ENCODE results near the gene TRIM17.

Gene TRIM17

DNA sequence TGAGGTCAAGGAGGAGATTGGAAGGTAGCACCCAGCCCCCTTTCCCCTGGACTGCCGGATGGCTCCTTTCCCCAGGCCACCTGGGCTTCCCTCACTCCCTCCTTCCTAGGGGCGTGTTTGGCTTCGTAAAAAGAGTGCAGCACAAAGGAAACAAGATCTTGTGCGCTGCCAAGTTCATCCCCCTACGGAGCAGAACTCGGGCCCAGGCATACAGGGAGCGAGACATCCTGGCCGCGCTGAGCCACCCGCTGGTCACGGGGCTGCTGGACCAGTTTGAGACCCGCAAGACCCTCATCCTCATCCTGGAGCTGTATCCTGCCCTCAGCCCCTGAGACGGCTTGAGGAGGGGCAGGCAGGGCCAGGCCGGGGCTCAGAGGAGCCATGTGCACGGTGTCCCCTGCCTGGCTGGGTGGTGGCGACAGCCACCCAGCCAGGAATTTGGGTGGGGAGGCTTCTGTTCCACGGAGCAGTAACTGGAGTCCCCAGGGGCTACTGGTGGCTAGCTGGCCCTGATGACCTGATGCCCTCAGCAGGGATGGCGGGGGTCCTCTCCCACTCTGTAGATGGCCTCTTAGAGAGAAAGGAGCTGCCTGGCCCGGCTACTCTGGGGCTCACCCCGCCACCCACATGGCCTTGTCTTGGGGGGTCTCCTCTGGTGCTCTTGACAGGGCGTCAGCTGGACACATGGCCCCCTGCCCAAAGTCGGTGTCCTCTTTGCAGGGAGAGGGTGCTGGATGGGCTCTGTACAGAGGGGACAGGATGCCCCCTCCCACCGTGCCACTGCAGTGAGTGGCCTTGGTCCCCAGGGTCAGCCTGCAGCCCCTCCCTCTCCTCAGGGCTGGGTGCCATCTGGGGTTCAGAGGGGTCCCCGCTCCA lies 49.6 kb downstream of the TRIM17 start:
- Histone ChIP-seq H3K9ac (ENCODE audit: low read length) (no peak overlapping the region), H3K4ac (ENCODE audit: low read depth, low read length) (no peak overlapping the region), H2BK120ac (ENCODE audit: low read depth, low read length) (no peak overlapping the region), H3K4me3 (ENCODE audit: low read length) (no peak overlapping the region), H4K8ac (ENCODE audit: low read depth, low read length) (no peak overlapping the region), H3K18ac (ENCODE audit: low read length) (no peak overlapping the region), H3K36me3 (ENCODE audit: control insufficient read depth, insufficient read depth, low read length) (no peaks in the 10 kb centered on the region), H3K79me2 (ENCODE audit: control insufficient read depth, insufficient read depth, low read length) (no peaks in the 10 kb centered on the region), H2BK15ac (replicated peaks; ENCODE audit: low read depth) (no peak overlapping the region), H4K5ac (ENCODE audit: low read length) (no peak overlapping the region), H3K4me1 (ENCODE audit: control insufficient read depth, low read depth, low read length) (no peaks in the 10 kb centered on the region), H3K27ac (ENCODE audit: low read depth, low read length) (no peak overlapping the region), H3K56ac (ENCODE audit: low read length) (no peak overlapping the region), H2BK5ac (ENCODE audit: low read length) (no peak overlapping the region), H3K79me1 (ENCODE audit: low read length) (no peaks in the 10 kb centered on the region), H2AK5ac (ENCODE audit: low read length) (no peak overlapping the region), H3K27me3 (ENCODE audit: insufficient read depth, low read length, poor library complexity) (no peaks in the 10 kb centered on the region), H3K4me2 (ENCODE audit: low read length) (no peak overlapping the region), H3K23ac (ENCODE audit: low read length) (no peak overlapping the region)
- no CpG with 5 or more reads among the region's 24 CpGs for WGBS (ENCODE audit: extremely low coverage, insufficient coverage, low lambda C conversion rate)
- DNase-seq = no peak

DNA sequence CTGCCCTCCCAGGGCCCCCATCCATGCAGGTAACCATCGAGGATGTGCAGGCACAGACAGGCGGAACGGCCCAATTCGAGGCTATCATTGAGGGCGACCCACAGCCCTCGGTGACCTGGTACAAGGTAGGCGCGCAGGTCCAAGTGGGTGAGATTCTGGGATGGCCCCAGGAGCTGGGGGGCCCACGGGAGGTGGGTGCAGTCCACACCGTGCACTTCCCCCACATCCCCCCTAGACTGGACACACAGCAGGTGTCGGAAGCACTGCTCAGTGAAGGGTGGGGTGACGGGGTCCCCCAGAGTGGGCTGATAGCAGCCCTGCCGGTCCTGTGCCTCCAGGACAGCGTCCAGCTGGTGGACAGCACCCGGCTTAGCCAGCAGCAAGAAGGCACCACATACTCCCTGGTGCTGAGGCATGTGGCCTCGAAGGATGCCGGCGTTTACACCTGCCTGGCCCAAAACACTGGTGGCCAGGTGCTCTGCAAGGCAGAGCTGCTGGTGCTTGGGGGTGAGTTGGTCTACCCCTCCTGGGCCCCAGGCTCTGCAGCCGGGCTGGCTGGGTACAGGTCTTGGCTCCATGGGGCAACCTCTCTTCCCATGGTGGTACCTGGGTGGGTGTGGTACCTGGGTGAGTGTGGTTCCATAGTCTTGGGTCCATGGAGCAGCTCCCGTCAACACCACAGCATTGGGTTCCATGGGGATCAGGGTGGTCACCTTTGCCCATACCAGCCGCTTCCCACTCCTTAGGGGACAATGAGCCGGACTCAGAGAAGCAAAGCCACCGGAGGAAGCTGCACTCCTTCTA lies 50.4 kb downstream of the TRIM17 start:
- WGBS (ENCODE audit: extremely low coverage, insufficient coverage, low lambda C conversion rate) = no CpG with 5 or more reads among the region's 23 CpGs
- no peak overlapping the region for H3K4me3 ChIP-seq (ENCODE audit: low read length)
- no peak for DNase-seq

DNA sequence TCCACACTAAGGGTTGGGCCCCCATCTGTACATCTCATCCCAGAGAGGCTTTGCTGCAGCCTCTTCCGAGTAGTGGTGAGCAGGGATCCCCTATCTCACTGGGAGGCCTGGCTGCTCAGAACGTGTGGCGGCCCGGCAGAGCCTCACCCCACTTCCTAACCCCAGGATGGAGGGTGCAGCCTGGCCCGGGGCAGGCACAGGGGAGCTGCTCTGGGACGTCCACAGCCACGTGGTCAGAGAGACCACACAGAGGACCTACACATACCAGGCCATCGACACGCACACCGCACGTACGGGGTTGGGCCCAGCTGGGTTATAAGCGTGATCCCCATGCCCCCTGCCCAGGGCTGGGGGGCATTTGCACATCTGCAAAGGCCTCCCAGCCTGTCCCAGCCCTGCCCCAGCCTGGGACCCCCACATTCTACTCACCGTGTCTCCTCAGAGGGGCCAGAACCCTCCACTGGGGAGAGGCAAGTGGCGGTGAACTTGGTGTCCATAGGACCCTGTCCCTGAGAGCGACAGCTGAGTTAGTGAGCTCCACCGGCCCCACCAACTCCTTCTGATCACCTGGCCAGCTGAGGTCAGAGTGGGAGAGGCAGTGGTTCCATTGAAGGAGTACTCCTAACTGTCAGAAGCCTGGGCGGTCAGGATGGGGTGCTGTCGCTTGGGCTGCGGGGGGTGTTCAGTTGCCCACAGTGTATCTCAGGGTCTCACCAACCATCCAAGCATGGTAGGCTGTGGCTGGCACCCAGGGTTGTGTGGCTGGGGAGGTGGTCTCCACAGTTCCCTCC lies 51.2 kb downstream of the TRIM17 start:
- Histone ChIP-seq H2BK120ac (ENCODE audit: low read depth, low read length) (no peak overlapping the region), H2BK5ac (ENCODE audit: low read length) (no peak overlapping the region), H4K5ac (ENCODE audit: low read length) (no peak overlapping the region), H3K36me3 (ENCODE audit: control insufficient read depth, insufficient read depth, low read length) (no peaks in the 10 kb centered on the region), H3K79me1 (ENCODE audit: low read length) (no peaks in the 10 kb centered on the region), H2BK15ac (replicated peaks; ENCODE audit: low read depth) (no peak overlapping the region), H3K4me2 (ENCODE audit: low read length) (no peak overlapping the region), H3K4me3 (ENCODE audit: low read length) (no peak overlapping the region), H3K27me3 (ENCODE audit: insufficient read depth, low read length, poor library complexity) (no peaks in the 10 kb centered on the region), H3K4ac (ENCODE audit: low read depth, low read length) (no peak overlapping the region), H3K4me1 (ENCODE audit: control insufficient read depth, low read depth, low read length) (no peaks in the 10 kb centered on the region), H3K79me2 (ENCODE audit: control insufficient read depth, insufficient read depth, low read length) (no peaks in the 10 kb centered on the region), H2AK5ac (ENCODE audit: low read length) (no peak overlapping the region), H3K9ac (ENCODE audit: low read length) (no peak overlapping the region), H4K8ac (ENCODE audit: low read depth, low read length) (no peak overlapping the region), H3K56ac (ENCODE audit: low read length) (no peak overlapping the region), H3K23ac (ENCODE audit: low read length) (no peak overlapping the region), H3K27ac (ENCODE audit: low read depth, low read length) (no peak overlapping the region), H3K18ac (ENCODE audit: low read length) (no peak overlapping the region)
- no peak for DNase-seq
- no CpG with 5 or more reads among the region's 20 CpGs for WGBS (ENCODE audit: extremely low coverage, insufficient coverage, low lambda C conversion rate)

More for the DNA sequence above, 50.4 kb downstream of the TRIM17 start:
- Histone ChIP-seq H3K36me3 (ENCODE audit: control insufficient read depth, insufficient read depth, low read length) (no peaks in the 10 kb centered on the region), H2BK120ac (ENCODE audit: low read depth, low read length) (no peak overlapping the region), H3K56ac (ENCODE audit: low read length) (no peak overlapping the region), H3K79me2 (ENCODE audit: control insufficient read depth, insufficient read depth, low read length) (no peaks in the 10 kb centered on the region), H3K9ac (ENCODE audit: low read length) (no peak overlapping the region), H3K23ac (ENCODE audit: low read length) (no peak overlapping the region), H2BK15ac (replicated peaks; ENCODE audit: low read depth) (no peak overlapping the region), H4K5ac (ENCODE audit: low read length) (no peak overlapping the region), H3K27ac (ENCODE audit: low read depth, low read length) (no peak overlapping the region), H3K79me1 (ENCODE audit: low read length) (no peaks in the 10 kb centered on the region), H4K8ac (ENCODE audit: low read depth, low read length) (no peak overlapping the region), H3K4me2 (ENCODE audit: low read length) (no peak overlapping the region), H3K4me1 (ENCODE audit: control insufficient read depth, low read depth, low read length) (no peaks in the 10 kb centered on the region), H3K4ac (ENCODE audit: low read depth, low read length) (no peak overlapping the region), H3K27me3 (ENCODE audit: insufficient read depth, low read length, poor library complexity) (no peaks in the 10 kb centered on the region), H2BK5ac (ENCODE audit: low read length) (no peak overlapping the region), H3K18ac (ENCODE audit: low read length) (no peak overlapping the region), H2AK5ac (ENCODE audit: low read length) (no peak overlapping the region)

DNA sequence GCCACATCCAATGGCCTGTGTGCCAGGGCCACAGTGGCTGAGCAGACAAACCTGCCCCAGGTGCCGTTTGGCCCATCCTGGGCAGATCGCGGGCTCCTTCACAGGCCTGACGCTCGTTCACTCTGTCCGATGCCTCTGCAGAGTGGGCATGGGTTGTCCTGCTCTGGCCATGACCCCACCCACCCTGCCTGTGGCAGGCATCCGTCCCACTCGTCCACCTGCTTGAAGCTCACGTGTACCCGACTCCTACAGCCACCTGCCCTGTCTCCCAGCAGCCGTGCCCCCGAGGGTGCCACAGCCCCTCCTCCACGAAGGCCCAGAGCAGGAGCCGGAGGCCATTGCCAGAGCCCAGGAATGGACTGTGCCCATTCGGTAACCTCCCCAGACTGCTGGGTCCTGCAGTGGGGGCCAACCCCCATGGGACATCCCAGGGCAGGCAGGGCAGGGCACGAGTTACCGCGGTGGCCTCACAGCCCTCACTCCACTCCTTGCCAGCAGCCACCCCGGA lies 51.9 kb downstream of the TRIM17 start:
- no peaks in the 10 kb centered on the region for H3K79me1 ChIP-seq (ENCODE audit: low read length)
- WGBS (ENCODE audit: extremely low coverage, insufficient coverage, low lambda C conversion rate) = no CpG with 5 or more reads among the region's 19 CpGs

DNA sequence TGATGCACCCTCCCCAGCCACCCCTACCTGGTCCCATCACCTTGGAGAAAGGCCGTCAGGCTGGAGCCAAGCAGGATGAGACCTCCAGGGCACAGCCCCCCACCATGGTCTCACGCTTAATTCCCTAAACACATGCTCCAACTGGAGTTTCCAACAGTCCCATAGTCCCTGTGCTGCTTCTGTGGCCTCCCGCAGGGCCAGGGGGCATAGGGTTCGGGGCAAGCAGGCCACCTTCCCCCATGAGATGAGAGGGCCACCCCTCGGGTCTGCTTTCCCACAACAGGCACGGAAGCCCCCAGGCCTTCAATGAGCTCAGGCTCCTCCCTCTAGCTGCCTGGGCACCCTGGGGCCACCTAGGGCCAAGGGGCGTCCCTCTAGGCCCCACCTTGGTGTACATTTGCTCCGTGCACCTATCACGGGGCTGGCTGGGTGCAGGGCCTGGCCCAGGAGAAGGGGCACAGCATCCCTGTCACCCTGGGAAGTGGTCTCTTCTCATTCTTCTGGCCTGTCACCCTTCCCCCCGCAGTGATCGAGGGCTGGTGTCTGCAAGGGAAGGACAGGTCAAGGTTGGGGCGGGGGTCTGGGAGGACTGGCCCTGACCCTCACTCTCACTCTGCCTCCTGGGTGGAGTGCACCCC lies 52.5 kb downstream of the TRIM17 start:
- H3K9ac ChIP-seq (ENCODE audit: low read length) = no peak overlapping the region
- H3K23ac ChIP-seq (ENCODE audit: low read length) = no peak overlapping the region
- no peak overlapping the region for H4K5ac ChIP-seq (ENCODE audit: low read length)
- H3K4me2 ChIP-seq (ENCODE audit: low read length) = no peak overlapping the region
- H4K8ac ChIP-seq (ENCODE audit: low read depth, low read length) = no peak overlapping the region
- no peak overlapping the region for H3K27ac ChIP-seq (ENCODE audit: low read depth, low read length)
- H2BK15ac ChIP-seq (replicated peaks; ENCODE audit: low read depth) = no peak overlapping the region
- H3K4ac ChIP-seq (ENCODE audit: low read depth, low read length) = no peak overlapping the region
- H3K36me3 ChIP-seq (ENCODE audit: control insufficient read depth, insufficient read depth, low read length) = no peaks in the 10 kb centered on the region
- H2BK5ac ChIP-seq (ENCODE audit: low read length) = no peak overlapping the region
- H3K27me3 ChIP-seq (ENCODE audit: insufficient read depth, low read length, poor library complexity) = no peaks in the 10 kb centered on the region
- H3K79me1 ChIP-seq (ENCODE audit: low read length) = no peaks in the 10 kb centered on the region
- no peak overlapping the region for H3K56ac ChIP-seq (ENCODE audit: low read length)
- no CpG with 5 or more reads among the region's 12 CpGs for WGBS (ENCODE audit: extremely low coverage, insufficient coverage, low lambda C conversion rate)
- no peaks in the 10 kb centered on the region for H3K4me1 ChIP-seq (ENCODE audit: control insufficient read depth, low read depth, low read length)
- no peaks in the 10 kb centered on the region for H3K79me2 ChIP-seq (ENCODE audit: control insufficient read depth, insufficient read depth, low read length)
- H2BK120ac ChIP-seq (ENCODE audit: low read depth, low read length) = no peak overlapping the region
- H3K4me3 ChIP-seq (ENCODE audit: low read length) = no peak overlapping the region
- no peak overlapping the region for H3K18ac ChIP-seq (ENCODE audit: low read length)
- no peak overlapping the region for H2AK5ac ChIP-seq (ENCODE audit: low read length)
- no peak for DNase-seq

More for the DNA sequence above, 51.9 kb downstream of the TRIM17 start:
- no peak overlapping the region for H3K23ac ChIP-seq (ENCODE audit: low read length)
- no peak overlapping the region for H2BK120ac ChIP-seq (ENCODE audit: low read depth, low read length)
- no peak overlapping the region for H3K4ac ChIP-seq (ENCODE audit: low read depth, low read length)
- no peak overlapping the region for H2BK5ac ChIP-seq (ENCODE audit: low read length)
- H3K4me1 ChIP-seq (ENCODE audit: control insufficient read depth, low read depth, low read length) = no peaks in the 10 kb centered on the region
- H3K36me3 ChIP-seq (ENCODE audit: control insufficient read depth, insufficient read depth, low read length) = no peaks in the 10 kb centered on the region
- DNase-seq = no peak
- H4K5ac ChIP-seq (ENCODE audit: low read length) = no peak overlapping the region
- no peak overlapping the region for H3K27ac ChIP-seq (ENCODE audit: low read depth, low read length)
- H3K56ac ChIP-seq (ENCODE audit: low read length) = no peak overlapping the region
- no peak overlapping the region for H3K4me2 ChIP-seq (ENCODE audit: low read length)
- H4K8ac ChIP-seq (ENCODE audit: low read depth, low read length) = no peak overlapping the region
- H2BK15ac ChIP-seq (replicated peaks; ENCODE audit: low read depth) = no peak overlapping the region
- no peaks in the 10 kb centered on the region for H3K27me3 ChIP-seq (ENCODE audit: insufficient read depth, low read length, poor library complexity)
- H2AK5ac ChIP-seq (ENCODE audit: low read length) = no peak overlapping the region
- H3K79me2 ChIP-seq (ENCODE audit: control insufficient read depth, insufficient read depth, low read length) = no peaks in the 10 kb centered on the region
- no peak overlapping the region for H3K9ac ChIP-seq (ENCODE audit: low read length)
- no peak overlapping the region for H3K4me3 ChIP-seq (ENCODE audit: low read length)
- H3K18ac ChIP-seq (ENCODE audit: low read length) = no peak overlapping the region

Data from mesendoderm (in vitro differentiated cells).